ENCODE data around the gene RHOD.

The RHOD gene

GRCh38 chr11:67056267-67057204 is at the start of gene RHOD:
Gene RHOD (plus strand): TSS chr11:67056847. CDS start chr11:67056903, 56 bp downstream.
- peak; percentile 18; the same call in 1 of the 2 replicates for TF ChIP-seq NFIC (IDR thresholded peaks at IDR 0.05)
- TF ChIP-seq TEAD4 (IDR thresholded peaks at IDR 0.05): peak; percentile 87
- peak; percentile 57 for TF ChIP-seq MAX (IDR thresholded peaks at IDR 0.05)
- no peak; the same call in 1 of the 2 replicates for TF ChIP-seq ZBTB7A (IDR thresholded peaks at IDR 0.05; ENCODE audit: low read depth)
- TF ChIP-seq TAF1 (IDR thresholded peaks at IDR 0.05; ENCODE audit: low read depth): peak; percentile 79
- TF ChIP-seq CEBPB (IDR thresholded peaks at IDR 0.05): no peak
- TF ChIP-seq EGR1 (IDR thresholded peaks at IDR 0.05): no peak
- no peak for TF ChIP-seq CREB1 (IDR thresholded peaks at IDR 0.05; ENCODE audit: low read depth)
- 0 out of 2 replicates have a peak, but pooled peaks have one; percentile 24 for TF ChIP-seq YY1 (IDR thresholded peaks at IDR 0.05; ENCODE audit: low read depth)

GRCh38 chr11:67007126-67007525 is 49.5 kb upstream of the RHOD start:
- no peak for TF ChIP-seq EP300 (IDR thresholded peaks at IDR 0.05; ENCODE audit: borderline replicate concordance)
- TF ChIP-seq NFIC (IDR thresholded peaks at IDR 0.05): no peak
- TF ChIP-seq MAX (IDR thresholded peaks at IDR 0.05): no peak
- no peak for TF ChIP-seq ZBTB7A (IDR thresholded peaks at IDR 0.05; ENCODE audit: low read depth)

GRCh38 chr11:67010296-67010905 is 46.2 kb upstream of the RHOD start:
- TF ChIP-seq ZBTB7A (IDR thresholded peaks at IDR 0.05; ENCODE audit: low read depth) (no peak), REST (IDR thresholded peaks at IDR 0.05; ENCODE audit: low read depth) (no peak), EGR1 (IDR thresholded peaks at IDR 0.05) (no peak), YY1 (IDR thresholded peaks at IDR 0.05; ENCODE audit: low read depth) (no peak), FOXM1 (IDR thresholded peaks at IDR 0.05; ENCODE audit: borderline replicate concordance, low read depth) (no peak), CREB1 (IDR thresholded peaks at IDR 0.05; ENCODE audit: low read depth) (no peak), USF1 (IDR thresholded peaks at IDR 0.05) (no peak), TCF12 (IDR thresholded peaks at IDR 0.05; ENCODE audit: low read depth) (no peak), CEBPB (IDR thresholded peaks at IDR 0.05) (no peak), EP300 (IDR thresholded peaks at IDR 0.05; ENCODE audit: borderline replicate concordance) (no peak), RAD21 (IDR thresholded peaks at IDR 0.05; ENCODE audit: low read depth) (no peak), TEAD4 (IDR thresholded peaks at IDR 0.05) (no peak), NFIC (IDR thresholded peaks at IDR 0.05) (no peak), MAX (IDR thresholded peaks at IDR 0.05) (no peak), TAF1 (IDR thresholded peaks at IDR 0.05; ENCODE audit: low read depth) (no peak)

- TF ChIP-seq RAD21 (IDR thresholded peaks at IDR 0.05; ENCODE audit: low read depth) (no peak), TEAD4 (IDR thresholded peaks at IDR 0.05) (no peak), NFIC (IDR thresholded peaks at IDR 0.05) (no peak)
Measured at GRCh38 chr11:67013511-67014045, 43.1 kb upstream of the RHOD start.

- no peak for TF ChIP-seq NFIC (IDR thresholded peaks at IDR 0.05)
- no peak for TF ChIP-seq CREB1 (IDR thresholded peaks at IDR 0.05; ENCODE audit: low read depth)
- TF ChIP-seq MAX (IDR thresholded peaks at IDR 0.05): no peak
- TF ChIP-seq ZBTB7A (IDR thresholded peaks at IDR 0.05; ENCODE audit: low read depth): no peak
- no peak for TF ChIP-seq USF1 (IDR thresholded peaks at IDR 0.05)
Measured at GRCh38 chr11:67014343-67014742, 42.3 kb upstream of the RHOD start.

- TF ChIP-seq TCF12 (IDR thresholded peaks at IDR 0.05; ENCODE audit: low read depth): no peak
- TF ChIP-seq TEAD4 (IDR thresholded peaks at IDR 0.05): no peak
- no peak for TF ChIP-seq TAF1 (IDR thresholded peaks at IDR 0.05; ENCODE audit: low read depth)
- TF ChIP-seq USF1 (IDR thresholded peaks at IDR 0.05): no peak
- no peak for TF ChIP-seq YY1 (IDR thresholded peaks at IDR 0.05; ENCODE audit: low read depth)
Measured at GRCh38 chr11:67015048-67015447, 41.6 kb upstream of the RHOD start.
